Rectal smooth muscle tissue (tissue), 1 donor: ENCODE data around the gene ADRA1B.

Source experiments
- H3K27ac ChIP-seq: one replicate; pipeline ENCODE4 v1.7.0; 2013; ENCODE audit warnings: low read depth, low read length, inconsistent platforms
- H3K27me3 ChIP-seq: one replicate; pipeline ENCODE4 v1.7.0; 2013; ENCODE audit warnings: low read length; ENCODE audit not compliant: control insufficient read depth, insufficient read depth
- H3K36me3 ChIP-seq: one replicate; pipeline ENCODE4 v1.7.0; 2013; ENCODE audit warnings: low read length; ENCODE audit not compliant: control insufficient read depth, insufficient read depth
- H3K4me1 ChIP-seq: one replicate; pipeline ENCODE4 v1.7.0; 2013; ENCODE audit warnings: low read length; ENCODE audit not compliant: control insufficient read depth, insufficient read depth
- H3K4me3 ChIP-seq: one replicate; pipeline ENCODE4 v1.7.0; 2013; ENCODE audit warnings: low read length
- H3K9ac ChIP-seq: one replicate; pipeline ENCODE4 v1.7.0; 2013; ENCODE audit warnings: low read length

ADRA1B gene

DNA sequence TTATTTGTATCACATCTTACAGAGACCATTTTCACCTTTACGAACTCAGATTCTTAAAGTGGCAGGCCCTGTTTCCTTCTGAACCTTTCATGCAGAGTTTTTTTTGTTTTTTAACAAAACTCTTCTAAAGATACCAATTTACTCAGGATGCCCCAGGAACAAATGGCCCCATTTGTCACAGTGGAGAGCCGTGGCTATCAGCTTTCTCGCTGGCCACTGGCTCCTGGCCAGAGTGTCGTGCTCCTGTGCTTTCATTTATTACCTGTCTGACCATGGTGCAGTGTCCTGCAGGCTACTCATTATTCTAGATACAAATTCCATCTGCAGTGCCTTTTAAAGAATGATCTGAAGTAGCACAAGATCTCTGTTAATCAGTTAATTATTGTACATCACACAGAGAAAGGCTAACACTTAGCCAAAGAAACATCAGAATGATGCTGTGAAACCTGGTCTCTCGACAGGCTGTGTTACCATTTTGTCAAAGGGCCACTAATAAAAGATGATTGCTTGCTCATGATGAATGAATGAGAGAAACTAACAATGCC, 27.8 kb downstream of the ADRA1B start:
- Histone ChIP-seq H3K36me3 (no peaks in the 10 kb centered on the region), H3K9ac (no peak overlapping the region), H3K27me3 (no peaks in the 10 kb centered on the region), H3K4me1 (no peaks in the 10 kb centered on the region), H3K4me3 (no peak overlapping the region), H3K27ac (no peak overlapping the region)

DNA sequence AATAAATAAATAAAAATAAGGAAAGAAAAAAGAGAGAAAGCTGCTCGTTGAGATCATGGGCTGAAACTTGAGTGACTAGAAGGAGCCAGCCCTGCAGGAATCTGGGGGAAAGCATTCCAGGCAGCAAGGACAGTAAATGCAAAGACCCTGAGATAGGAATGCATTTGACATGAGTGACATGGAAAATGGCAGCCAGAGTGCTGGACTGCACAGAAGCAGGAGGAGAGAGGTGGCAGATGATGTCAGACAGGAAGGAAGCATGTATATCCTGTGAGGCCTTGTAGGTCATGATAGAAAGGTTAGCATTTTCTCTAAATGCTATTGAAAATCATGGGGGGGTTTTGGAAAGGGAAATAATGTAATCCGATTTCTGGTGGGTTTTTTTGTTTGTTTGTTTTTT, 29.1 kb downstream of the ADRA1B start:
- Histone ChIP-seq H3K27me3 (no peaks in the 10 kb centered on the region), H3K9ac (no peak overlapping the region), H3K27ac (no peak overlapping the region), H3K4me1 (no peaks in the 10 kb centered on the region), H3K36me3 (no peaks in the 10 kb centered on the region), H3K4me3 (no peak overlapping the region)

DNA sequence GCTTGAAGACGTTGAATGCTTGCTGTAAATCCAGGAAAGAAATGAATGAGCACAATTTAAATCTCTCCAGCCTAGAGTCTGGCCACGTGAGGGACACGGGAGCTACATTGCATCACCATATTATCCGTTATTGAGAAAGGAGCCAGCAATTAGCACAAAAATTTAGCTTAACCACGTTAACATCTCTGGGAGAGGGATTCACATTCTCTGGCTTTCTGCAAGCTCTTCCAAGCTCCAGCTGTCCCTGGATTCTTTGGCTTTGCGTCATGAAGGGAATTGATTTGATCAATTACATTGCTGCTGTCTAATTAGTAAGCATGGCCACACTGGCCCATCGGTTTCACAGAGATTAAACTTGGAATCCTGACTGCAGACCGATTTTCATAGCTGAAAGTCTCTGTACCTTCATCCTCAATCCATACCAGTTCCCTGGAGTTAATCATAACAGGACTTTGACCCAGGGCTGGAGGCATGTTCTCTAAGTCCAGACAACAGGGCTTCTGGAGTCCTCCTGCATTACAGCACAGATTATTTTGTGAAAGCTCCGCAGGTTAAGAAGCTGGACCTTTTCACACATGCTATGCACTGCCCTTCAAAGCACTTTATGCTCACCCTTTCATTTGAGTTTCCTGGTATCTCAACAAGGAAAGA, 31.6 kb downstream of the ADRA1B start:
- H3K9ac ChIP-seq = no peak overlapping the region
- H3K36me3 ChIP-seq = no peaks in the 10 kb centered on the region
- no peak overlapping the region for H3K27ac ChIP-seq
- no peaks in the 10 kb centered on the region for H3K4me1 ChIP-seq
- H3K4me3 ChIP-seq = no peak overlapping the region
- no peaks in the 10 kb centered on the region for H3K27me3 ChIP-seq

DNA sequence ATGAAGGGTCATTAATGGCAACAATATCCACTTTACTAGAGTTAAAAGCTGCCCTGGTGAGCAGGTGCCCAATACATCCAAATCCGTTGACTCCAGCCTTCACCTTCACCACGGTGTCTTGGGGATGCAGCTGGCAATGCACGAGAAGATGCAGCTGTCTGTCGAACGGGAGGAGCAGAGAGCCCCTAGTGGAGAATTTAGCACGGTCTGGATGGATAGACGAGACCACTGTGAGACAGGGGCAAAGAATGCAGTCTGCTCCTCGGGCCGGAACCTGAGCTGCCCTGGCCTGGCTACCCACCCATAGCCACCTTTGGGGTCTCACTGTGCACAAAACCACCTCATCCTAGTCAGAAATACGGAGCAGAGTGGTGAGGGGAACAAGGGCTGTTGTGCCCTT, 35.1 kb downstream of the ADRA1B start:
- Histone ChIP-seq H3K27me3 (no peaks in the 10 kb centered on the region), H3K36me3 (no peaks in the 10 kb centered on the region), H3K4me1 (no peaks in the 10 kb centered on the region), H3K4me3 (no peak overlapping the region), H3K27ac (no peak overlapping the region), H3K9ac (no peak overlapping the region)

- Histone ChIP-seq H3K4me1 (no peaks in the 10 kb centered on the region), H3K27me3 (no peaks in the 10 kb centered on the region), H3K27ac (no peak overlapping the region), H3K36me3 (no peaks in the 10 kb centered on the region), H3K9ac (no peak overlapping the region), H3K4me3 (no peak overlapping the region)
Measured at GRCh38 chr5:159951834-159952233, 35.6 kb downstream of the ADRA1B start.

- Histone ChIP-seq H3K36me3 (no peaks in the 10 kb centered on the region), H3K27ac (no peak overlapping the region), H3K4me1 (no peaks in the 10 kb centered on the region), H3K27me3 (no peaks in the 10 kb centered on the region), H3K9ac (no peak overlapping the region), H3K4me3 (no peak overlapping the region)
Measured at GRCh38 chr5:159953609-159954008, 37.3 kb downstream of the ADRA1B start.

GRCh38 chr5:159955056-159955624, 38.9 kb downstream of the ADRA1B start:
- Histone ChIP-seq H3K9ac (no peak overlapping the region), H3K27me3 (no peaks in the 10 kb centered on the region), H3K27ac (no peak overlapping the region), H3K4me3 (no peak overlapping the region), H3K36me3 (no peaks in the 10 kb centered on the region), H3K4me1 (no peaks in the 10 kb centered on the region)

DNA sequence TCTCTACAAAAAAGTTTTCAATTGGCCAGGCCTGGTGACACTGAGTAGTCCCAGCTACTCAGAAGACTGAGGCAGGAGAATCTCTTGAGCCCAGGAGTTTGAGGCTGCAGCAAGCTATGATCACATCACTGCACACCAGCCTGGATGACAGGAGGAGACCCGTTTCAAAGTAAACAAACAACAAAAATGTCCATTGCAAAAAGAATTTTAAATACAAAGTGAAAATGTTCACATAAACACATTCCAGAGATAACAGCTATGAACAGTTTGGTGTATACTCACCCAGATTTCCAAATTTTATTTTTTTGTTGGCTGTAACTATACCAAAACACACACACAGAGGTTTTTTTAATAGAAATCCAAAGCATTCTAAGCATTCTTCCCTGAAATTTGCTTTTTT, 39.8 kb downstream of the ADRA1B start:
- Histone ChIP-seq H3K9ac (no peak overlapping the region), H3K4me3 (no peak overlapping the region), H3K36me3 (no peaks in the 10 kb centered on the region), H3K27me3 (no peaks in the 10 kb centered on the region), H3K27ac (no peak overlapping the region), H3K4me1 (no peaks in the 10 kb centered on the region)

- Histone ChIP-seq H3K4me1 (no peaks in the 10 kb centered on the region), H3K9ac (no peak overlapping the region), H3K4me3 (no peak overlapping the region), H3K27me3 (no peaks in the 10 kb centered on the region), H3K27ac (no peak overlapping the region), H3K36me3 (no peaks in the 10 kb centered on the region)
Measured at GRCh38 chr5:159961176-159962160, 45.2 kb downstream of the ADRA1B start.

DNA sequence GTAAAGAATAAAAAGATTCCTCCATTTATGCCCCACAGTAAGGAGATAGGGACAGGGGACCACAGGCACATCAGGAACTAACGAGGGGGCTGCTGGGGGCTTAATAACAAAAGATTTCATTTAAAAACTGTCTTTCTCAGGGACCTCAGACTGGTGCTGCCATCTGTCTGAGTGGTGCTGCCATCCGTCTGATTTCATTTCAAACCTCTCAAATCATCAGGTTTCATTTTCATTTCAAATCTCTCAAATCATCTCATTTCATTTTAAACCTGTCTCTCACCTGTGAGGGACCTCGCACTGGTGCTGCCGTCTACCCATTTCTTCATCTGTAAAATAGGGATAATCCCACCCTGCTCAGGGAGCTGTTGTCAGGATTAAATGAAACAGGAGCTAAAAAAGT, 45.9 kb downstream of the ADRA1B start:
- Histone ChIP-seq H3K27me3 (no peaks in the 10 kb centered on the region), H3K4me1 (no peaks in the 10 kb centered on the region), H3K27ac (no peak overlapping the region), H3K36me3 (no peaks in the 10 kb centered on the region), H3K9ac (no peak overlapping the region), H3K4me3 (no peak overlapping the region)

DNA sequence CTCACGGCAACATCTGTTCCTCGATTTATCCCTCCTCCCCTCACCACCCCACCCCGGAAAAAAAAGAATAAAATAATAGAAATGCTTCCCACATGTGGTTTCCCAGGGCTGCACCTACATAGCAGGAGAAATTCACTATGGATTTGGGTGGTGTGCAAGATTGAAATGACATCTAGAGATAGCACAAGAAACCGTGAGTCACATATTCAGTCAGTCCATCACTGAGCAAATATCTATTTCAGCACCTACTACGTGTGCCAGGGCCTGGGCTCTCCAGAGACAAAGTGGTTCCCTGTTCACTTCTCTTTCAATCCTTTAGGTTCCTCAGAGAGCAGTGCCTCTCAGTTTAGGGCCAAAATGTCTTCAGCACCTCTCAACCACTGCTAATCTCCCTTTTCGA, 47.7 kb downstream of the ADRA1B start:
- H3K36me3 ChIP-seq = no peaks in the 10 kb centered on the region
- no peaks in the 10 kb centered on the region for H3K4me1 ChIP-seq
- H3K27ac ChIP-seq = no peak overlapping the region
- no peak overlapping the region for H3K9ac ChIP-seq
- H3K4me3 ChIP-seq = no peak overlapping the region
- H3K27me3 ChIP-seq = no peaks in the 10 kb centered on the region

DNA sequence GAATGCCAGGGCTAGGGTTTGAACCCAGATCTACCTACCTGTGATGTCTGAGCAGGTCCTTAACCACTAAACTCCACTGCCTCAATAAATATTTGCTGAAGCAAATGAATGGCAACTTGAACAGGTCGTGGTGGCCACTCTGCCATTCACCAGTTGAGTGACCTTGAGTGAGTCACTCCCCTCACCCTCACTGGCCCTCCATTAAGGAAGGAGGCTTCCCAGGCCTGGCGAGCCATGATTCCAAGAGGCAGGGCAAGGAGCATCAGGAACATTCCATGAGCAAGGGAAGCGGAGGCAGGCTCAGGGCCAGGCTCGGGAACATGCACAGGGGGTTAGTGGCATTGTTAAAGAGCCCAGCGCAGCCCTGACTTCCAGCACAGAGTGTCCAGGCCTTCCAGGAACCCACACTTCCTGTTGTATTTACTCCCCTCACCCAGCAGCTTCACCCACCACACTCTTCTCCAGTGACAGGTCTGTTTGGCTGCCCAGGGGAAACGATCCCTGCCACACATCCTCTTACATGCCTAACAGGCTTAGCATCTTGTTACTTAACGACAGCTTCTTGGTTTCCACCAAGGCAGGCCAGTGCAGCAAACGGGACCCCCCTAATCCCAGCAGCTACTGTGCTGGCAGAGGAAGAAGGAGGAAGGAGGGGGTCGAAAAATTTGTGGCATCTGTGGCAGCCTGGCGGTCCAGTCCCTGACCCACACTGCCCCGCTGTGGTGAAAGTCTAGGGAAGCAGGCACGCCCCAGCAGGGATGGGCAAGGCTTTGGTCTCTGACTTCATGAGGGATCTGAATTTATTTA, 49.0 kb downstream of the ADRA1B start:
- Histone ChIP-seq H3K4me3 (no peak overlapping the region), H3K36me3 (no peaks in the 10 kb centered on the region), H3K9ac (no peak overlapping the region), H3K27me3 (no peaks in the 10 kb centered on the region), H3K4me1 (no peaks in the 10 kb centered on the region), H3K27ac (no peak overlapping the region)
